ENCODE data around the gene TMEM125.

- no peak for TF ChIP-seq CTCF (IDR thresholded peaks at IDR 0.05; ENCODE audit: insufficient read depth, low read length)
- no peak for TF ChIP-seq POLR2AphosphoS5 (IDR thresholded peaks at IDR 0.05; ENCODE audit: low read depth)
- TF ChIP-seq GABPA (IDR thresholded peaks at IDR 0.05; ENCODE audit: low read depth): no peak
Observed at GRCh38 chr1:43276673-43277072, 6.9 kb downstream of the TMEM125 start.
